Prostate gland (tissue), 2 donors: Measurements from ENCODE around the gene N4BP2. TPM values are rescaled to one million over a fixed set of nuclear protein-coding genes. Genes with fewer than 3 reads are reported as not detected.

ENCODE experiments used
- DNase-seq: peaks from one replicate; pipeline ENCODE4 v3.0.0-alpha.2; 2019; ENCODE audit warnings: low spot score
- H3K27ac ChIP-seq, 2 donors: fragments of 200-600 bp; sonication (generic); 2 replicates each; pipeline ENCODE4 v1.5.1; 2017 to 2019
- H3K27me3 ChIP-seq: fragments of 200-600 bp; sonication (generic); replicated peaks from 2 replicates; pipeline ENCODE4 v1.5.1; 2019; ENCODE audit not compliant: insufficient read depth
- H3K36me3 ChIP-seq, 2 donors: fragments of 200-600 bp; sonication (generic); 1 replicate in 1 of 2; 2 replicates in 1 of 2; pipeline versions ENCODE4 v1.5.1 to v1.8.1; 2017 to 2019
- H3K4me1 ChIP-seq: fragments of 200-600 bp; sonication (generic); replicated peaks from 2 replicates; pipeline ENCODE4 v1.5.1; 2019
- H3K4me3 ChIP-seq, 2 donors: fragments of 200-600 bp; sonication (generic); 2 replicates each; pipeline ENCODE4 v1.5.1; 2017 to 2019
- H3K9me3 ChIP-seq: fragments of 200-600 bp; sonication (generic); 2 replicates; pipeline ENCODE4 v1.5.1; 2017
- POLR2A ChIP-seq: fragments of 450-650 bp; IDR thresholded peaks from one replicate; pipeline ENCODE4 v1.6.1; 2016; ENCODE audit warnings: antibody characterized with exemption, mild to moderate bottlenecking
- POLR2AphosphoS5 ChIP-seq: sonication (generic); formaldehyde crosslinking; IDR thresholded peaks from one replicate; pipeline ENCODE4 v1.6.1; 2017; ENCODE audit warnings: antibody characterized with exemption
- WGBS: methylation state at CpG from one replicate; pipeline ENCODE4 v1.1.5; 2018; 5-methylcytosine and 5-hydroxymethylcytosine counted together
- intact Hi-C: fragments of 100-400 bp; cut with DNase I; formaldehyde crosslinking; loops from one replicate; pipeline ENCODE4 v1.14.2; 2022
- small RNA-seq, 2 donors: library from RNA; depleted of rRNA; stranded (forward); fragments of <200 nt; gene quantifications; one replicate each; pipeline ENCODE3, GENCODE V24; 2016
- total RNA-seq, 2 donors: library from RNA; depleted of rRNA; stranded (reverse); fragments of >200 nt; gene quantifications; one replicate each; pipeline ENCODE4 v1.1.0, GENCODE V29; 2016
- TF ChIP-seq, protein P1 (sequence below), 4 experiments: fragments of 200-600 bp in 2 of 4; fragments of 450-650 bp in 2 of 4; sonication (generic) in 2 of 4; IDR thresholded peaks; 1 replicate in 3 of 4; 2 replicates in 1 of 4; pipeline ENCODE4 v1.5.1; 2016 to 2019; ENCODE audit warnings: antibody characterized with exemption in 4 of 4, mild to moderate bottlenecking in 2 of 4, moderate library complexity in 2 of 4

N4BP2 gene
- total RNA-seq, 2 donors from 2014 or later: 8.7 to 14.7 TPM

DNA sequence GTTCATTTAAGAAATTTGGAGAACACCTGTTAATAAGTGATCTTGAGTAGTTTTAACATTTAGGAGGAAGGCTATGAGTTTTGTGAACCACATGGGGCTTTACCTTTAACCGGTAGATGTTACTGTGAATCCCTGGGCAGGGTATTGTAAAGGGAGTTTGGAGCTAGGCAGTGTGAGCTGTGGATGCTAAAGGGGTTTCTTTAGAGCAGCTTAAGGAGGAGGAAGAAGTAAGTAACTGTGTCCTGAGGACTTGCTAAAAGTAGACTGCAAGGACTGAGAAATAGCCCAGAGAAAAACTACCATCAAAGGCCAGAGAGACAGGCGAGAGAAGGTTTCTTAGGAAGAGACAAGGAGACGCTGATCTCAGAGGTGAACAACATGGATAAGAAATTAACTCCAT, 145.8 kb downstream of the N4BP2 start:
- intact Hi-C loops: no loop called here
- no peaks in the 10 kb centered on the region for H3K9me3 ChIP-seq
- no peak overlapping the region for H3K27ac ChIP-seq
- H3K4me1 ChIP-seq: no peaks in the 10 kb centered on the region
- 89% methylated on average over 3 of the region's 3 CpGs for WGBS
- H3K4me3 ChIP-seq: no peak overlapping the region
- H3K27me3 ChIP-seq: no peaks in the 10 kb centered on the region
- H3K36me3 ChIP-seq: no peaks in the 10 kb centered on the region
- no peak for DNase-seq
- TF ChIP-seq, protein P1, sequence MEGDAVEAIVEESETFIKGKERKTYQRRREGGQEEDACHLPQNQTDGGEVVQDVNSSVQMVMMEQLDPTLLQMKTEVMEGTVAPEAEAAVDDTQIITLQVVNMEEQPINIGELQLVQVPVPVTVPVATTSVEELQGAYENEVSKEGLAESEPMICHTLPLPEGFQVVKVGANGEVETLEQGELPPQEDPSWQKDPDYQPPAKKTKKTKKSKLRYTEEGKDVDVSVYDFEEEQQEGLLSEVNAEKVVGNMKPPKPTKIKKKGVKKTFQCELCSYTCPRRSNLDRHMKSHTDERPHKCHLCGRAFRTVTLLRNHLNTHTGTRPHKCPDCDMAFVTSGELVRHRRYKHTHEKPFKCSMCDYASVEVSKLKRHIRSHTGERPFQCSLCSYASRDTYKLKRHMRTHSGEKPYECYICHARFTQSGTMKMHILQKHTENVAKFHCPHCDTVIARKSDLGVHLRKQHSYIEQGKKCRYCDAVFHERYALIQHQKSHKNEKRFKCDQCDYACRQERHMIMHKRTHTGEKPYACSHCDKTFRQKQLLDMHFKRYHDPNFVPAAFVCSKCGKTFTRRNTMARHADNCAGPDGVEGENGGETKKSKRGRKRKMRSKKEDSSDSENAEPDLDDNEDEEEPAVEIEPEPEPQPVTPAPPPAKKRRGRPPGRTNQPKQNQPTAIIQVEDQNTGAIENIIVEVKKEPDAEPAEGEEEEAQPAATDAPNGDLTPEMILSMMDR (IDR thresholded peaks at IDR 0.05): no peak
- TF ChIP-seq POLR2A (no peak), POLR2AphosphoS5 (no peak)

DNA sequence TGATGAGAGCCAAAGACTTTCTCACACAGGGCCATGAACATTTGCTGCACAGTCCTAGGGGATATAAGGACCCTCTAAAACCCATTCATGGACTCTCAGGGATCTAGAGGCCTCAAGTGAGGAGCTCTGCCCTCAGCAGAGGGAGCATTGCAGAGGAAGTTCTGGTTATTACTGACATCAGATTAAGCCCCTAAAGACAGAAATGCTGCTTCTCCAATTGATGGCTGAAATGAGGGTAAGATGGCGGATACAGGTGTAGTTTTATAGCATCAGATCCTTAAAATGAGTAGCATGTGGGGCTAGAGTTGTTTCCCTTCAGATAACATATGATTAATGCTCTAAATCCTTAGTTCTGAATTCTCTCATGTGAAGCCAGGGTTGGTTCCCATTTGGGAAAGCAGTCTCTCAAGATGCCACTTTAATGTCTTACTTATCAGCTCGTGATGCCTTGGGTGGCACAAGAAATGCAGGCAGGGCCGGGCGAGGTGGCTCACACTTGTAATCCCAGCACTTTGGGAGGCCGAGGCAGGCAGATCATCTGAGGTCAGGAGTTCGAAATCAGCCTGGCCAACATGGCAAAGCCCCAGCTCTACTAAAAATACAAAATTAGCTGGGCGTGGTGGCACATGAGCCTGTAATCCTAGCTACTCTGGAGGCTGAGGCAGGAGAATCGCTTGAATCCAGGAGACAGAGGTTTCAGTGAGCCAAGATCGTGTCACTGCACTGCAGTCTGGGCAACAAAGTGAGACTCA, 148.0 kb downstream of the N4BP2 start:
- DNase-seq: no peak
- WGBS: 88% methylated on average over 9 of the region's 9 CpGs
- TF ChIP-seq POLR2AphosphoS5 (no peak), POLR2A (no peak)
- TF ChIP-seq, protein P1 (IDR thresholded peaks at IDR 0.05): no peak
- no peaks in the 10 kb centered on the region for H3K9me3 ChIP-seq
- no peaks in the 10 kb centered on the region for H3K27me3 ChIP-seq
- no peak overlapping the region for H3K27ac ChIP-seq
- no peaks in the 10 kb centered on the region for H3K36me3 ChIP-seq
- H3K4me3 ChIP-seq: no peak overlapping the region
- intact Hi-C loops: no loop called here
- H3K4me1 ChIP-seq: no peaks in the 10 kb centered on the region

DNA sequence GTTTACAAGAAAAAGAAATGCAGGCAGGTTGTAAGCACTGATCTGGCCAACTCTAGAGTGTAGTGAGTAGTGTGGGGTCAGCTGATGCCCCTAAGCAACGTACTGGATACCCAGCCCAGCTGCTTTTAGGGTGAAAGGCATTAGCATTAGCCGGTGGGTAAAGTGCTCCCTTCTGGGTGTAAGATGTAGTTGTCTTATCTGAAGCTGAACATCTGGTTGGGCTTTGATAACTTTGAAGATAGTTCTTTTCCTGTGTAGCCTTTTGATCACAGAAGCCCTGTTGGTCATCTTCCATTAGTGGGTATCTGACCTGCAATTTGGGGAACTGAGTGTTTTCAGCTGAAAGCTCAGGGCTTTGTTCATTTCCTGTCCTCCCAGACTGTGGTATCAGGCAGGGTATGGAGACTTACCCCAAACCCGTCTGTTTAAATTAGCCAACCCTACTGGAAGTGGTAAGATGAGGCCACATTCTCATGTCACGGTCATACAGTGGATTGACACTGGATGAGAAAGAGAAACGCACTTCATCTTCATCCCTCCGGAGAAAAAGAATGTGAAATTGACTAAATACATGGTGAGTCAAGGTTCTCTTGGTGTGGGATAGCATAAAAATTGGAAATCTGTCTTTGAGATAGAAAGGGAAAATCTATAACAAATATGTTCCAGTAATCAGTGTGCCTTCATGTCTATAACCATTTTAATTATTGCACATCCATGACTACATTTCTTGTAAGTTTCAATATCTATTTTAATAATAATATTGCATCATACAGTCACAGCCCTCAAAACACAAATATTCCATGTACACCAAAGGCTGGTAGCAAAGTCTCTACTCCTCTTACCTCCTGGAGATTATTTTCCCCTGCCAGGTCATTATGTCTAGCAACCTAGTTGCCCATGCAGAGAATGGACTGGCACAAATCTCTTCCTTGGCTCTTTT, 148.9 kb downstream of the N4BP2 start:
- Histone ChIP-seq H3K27ac (no peak overlapping the region), H3K9me3 (no peaks in the 10 kb centered on the region), H3K4me1 (no peaks in the 10 kb centered on the region), H3K36me3 (no peaks in the 10 kb centered on the region), H3K27me3 (no peaks in the 10 kb centered on the region), H3K4me3 (no peak overlapping the region)
- no peak for DNase-seq
- TF ChIP-seq POLR2A (no peak), POLR2AphosphoS5 (no peak)
- TF ChIP-seq, protein P1 (IDR thresholded peaks at IDR 0.05): no peak
- WGBS: 84% methylated on average over 6 of the region's 6 CpGs
- intact Hi-C loops: no loop called here

DNA sequence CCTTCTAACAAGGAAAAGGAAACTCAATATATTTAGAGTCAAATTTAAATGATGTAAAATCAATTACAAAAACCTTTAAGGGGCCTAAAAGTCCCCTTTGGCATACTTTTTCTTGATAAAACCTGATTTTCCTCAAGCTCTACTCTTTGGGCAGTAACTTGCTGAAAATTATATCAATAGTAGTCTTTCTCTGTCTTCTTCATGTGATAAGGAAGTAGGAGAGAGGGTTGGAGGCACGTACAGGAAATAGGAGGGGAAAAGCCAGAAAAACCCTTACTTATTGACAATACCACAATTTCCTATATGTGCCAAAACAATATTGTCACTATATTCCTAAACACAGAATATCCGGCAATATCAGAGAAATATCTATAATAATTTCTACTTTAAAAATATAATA, 149.8 kb downstream of the N4BP2 start:
- intact Hi-C loops: no loop called here
- no peak overlapping the region for H3K27ac ChIP-seq

More for the DNA sequence above, 149.8 kb downstream of the N4BP2 start:
- no peaks in the 10 kb centered on the region for H3K9me3 ChIP-seq
- 79% methylated on average over 2 of the region's 2 CpGs for WGBS
- no peaks in the 10 kb centered on the region for H3K4me1 ChIP-seq
- TF ChIP-seq POLR2AphosphoS5 (no peak), POLR2A (no peak)
- TF ChIP-seq, protein P1 (IDR thresholded peaks at IDR 0.05): no peak
- no peaks in the 10 kb centered on the region for H3K27me3 ChIP-seq
- H3K36me3 ChIP-seq: no peaks in the 10 kb centered on the region
- DNase-seq: no peak
- H3K4me3 ChIP-seq: no peak overlapping the region

Small RNA genes lying within 50 kb of the gene (small RNA-seq; reads per million reads assigned to genes)
- gene AC095057.1 (0 reads per million in 2 donors), gene RF00432 (0 reads per million in 2 donors), gene RNU6-1112P (0 reads per million in 2 donors)

Other genes starting within 250 kb of the N4BP2 start
- 10 to 100 TPM; 55.7 to 57.0 TPM for gene PDS5A, start 78.9 kb upstream of the N4BP2 start, total RNA-seq
- 1 to 10 TPM; 1.3 to 1.9 TPM for gene RHOH, start 140.2 kb downstream of the N4BP2 start, total RNA-seq